ENCODE measurements around the gene HEXB. TPM values are rescaled to one million over a fixed set of nuclear protein-coding genes. Genes with fewer than 3 reads are reported as not detected.
A peak's percentile ranks its signal among the peaks of the same experiment; 100 is the strongest.

HEXB gene
- total and polyA plus RNA-seq, 2 experiments from 2014 or later = 26.8 to 30.1 TPM

DNA sequence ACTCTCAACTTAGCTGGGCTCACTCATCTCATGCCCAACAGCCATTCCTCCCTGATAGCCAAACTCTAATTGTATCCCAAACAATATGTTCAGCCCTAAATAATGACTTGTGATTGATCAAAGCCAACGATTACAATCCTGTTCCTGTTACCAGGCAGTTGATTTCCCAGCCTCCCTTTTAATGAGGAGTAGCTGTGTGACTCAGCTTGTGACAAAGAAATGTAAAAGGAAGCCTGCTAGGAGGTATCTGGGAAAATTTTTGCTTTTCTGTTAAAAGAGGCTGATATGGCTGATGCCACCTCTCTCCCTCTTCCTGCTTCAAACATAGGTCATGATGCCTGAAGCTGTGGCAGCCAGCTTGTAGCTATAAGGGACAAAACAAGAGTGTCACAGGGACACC, 24.9 kb upstream of the HEXB start:
- H3K4me3 ChIP-seq = no peak overlapping the region
- no peaks in the 10 kb centered on the region for H3K4me1 ChIP-seq (ENCODE audit: low read depth)
- TF ChIP-seq CTCF (IDR thresholded peaks at IDR 0.05; ENCODE audit: low read depth, low read length) = no peak
- no peak overlapping the region for H3K27ac ChIP-seq
- H3K9me3 ChIP-seq (ENCODE audit: low read depth) = no peaks in the 10 kb centered on the region
- H3K36me3 ChIP-seq = no peaks in the 10 kb centered on the region
- no peaks in the 10 kb centered on the region for H3K27me3 ChIP-seq
- DNase-seq (ENCODE audit: low read depth in 1 of 2, low spot score in 1 of 2) = no peak

- H3K27me3 ChIP-seq = no peaks in the 10 kb centered on the region
- H3K9me3 ChIP-seq (ENCODE audit: low read depth) = no peaks in the 10 kb centered on the region
- no peak for TF ChIP-seq CTCF (IDR thresholded peaks at IDR 0.05; ENCODE audit: low read depth, low read length)
- no peaks in the 10 kb centered on the region for H3K36me3 ChIP-seq
- H3K4me1 ChIP-seq (ENCODE audit: low read depth) = no peaks in the 10 kb centered on the region
- DNase-seq (ENCODE audit: low read depth in 1 of 2, low spot score in 1 of 2) = no peak
- no peak overlapping the region for H3K27ac ChIP-seq
- no peak overlapping the region for H3K4me3 ChIP-seq
These were observed 24.2 kb upstream of the HEXB start for GRCh38 chr5:74660873-74661272.

- H3K4me3 ChIP-seq = no peak overlapping the region
- H3K9me3 ChIP-seq (ENCODE audit: low read depth) = no peaks in the 10 kb centered on the region
- no peak for TF ChIP-seq CTCF (IDR thresholded peaks at IDR 0.05; ENCODE audit: low read depth, low read length)
These were observed 20.5 kb upstream of the HEXB start for GRCh38 chr5:74664551-74664950.

GRCh38 chr5:74665273-74665672, 19.8 kb upstream of the HEXB start:
- Histone ChIP-seq H3K4me3 (no peak overlapping the region), H3K36me3 (no peaks in the 10 kb centered on the region)
- peak in 1 of 2 donors; percentile 55 for DNase-seq (ENCODE audit: low read depth in 1 of 2, low spot score in 1 of 2)

More at GRCh38 chr5:74664551-74664950, 20.5 kb upstream of the HEXB start:
- no peaks in the 10 kb centered on the region for H3K27me3 ChIP-seq
- H3K4me1 ChIP-seq (ENCODE audit: low read depth) = peaks cover 7% of the 10 kb centered on the region
- no peaks in the 10 kb centered on the region for H3K36me3 ChIP-seq
- H3K27ac ChIP-seq = no peak overlapping the region
- DNase-seq (ENCODE audit: low read depth in 1 of 2, low spot score in 1 of 2) = no peak

DNA sequence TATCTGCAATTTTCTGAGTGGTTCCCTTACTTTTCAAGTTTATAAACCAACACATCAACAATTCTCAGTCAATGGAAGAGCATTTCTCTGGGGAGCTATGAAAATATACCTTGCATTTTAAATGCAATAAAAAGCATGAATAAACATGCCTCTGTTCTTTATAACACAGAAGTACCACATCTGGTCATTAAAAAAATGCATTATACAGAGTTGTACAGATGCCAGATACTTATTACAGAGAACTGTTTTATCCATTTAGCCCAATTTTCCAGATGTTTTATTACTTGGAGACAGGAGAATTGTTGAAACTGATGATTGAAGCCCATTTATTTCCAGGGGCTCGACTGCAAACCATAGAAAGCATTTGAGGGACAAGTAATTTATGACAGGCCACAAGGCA, 19.2 kb upstream of the HEXB start:
- DNase-seq (ENCODE audit: low read depth in 1 of 2, low spot score in 1 of 2) = no peak
- H3K4me1 ChIP-seq (ENCODE audit: low read depth) = peaks cover 7% of the 10 kb centered on the region
- no peaks in the 10 kb centered on the region for H3K9me3 ChIP-seq (ENCODE audit: low read depth)
- TF ChIP-seq CTCF (IDR thresholded peaks at IDR 0.05; ENCODE audit: low read depth, low read length) = no peak
- no peak overlapping the region for H3K4me3 ChIP-seq
- no peaks in the 10 kb centered on the region for H3K27me3 ChIP-seq
- H3K27ac ChIP-seq = no peak overlapping the region
- no peaks in the 10 kb centered on the region for H3K36me3 ChIP-seq

More at GRCh38 chr5:74665273-74665672, 19.8 kb upstream of the HEXB start:
- Histone ChIP-seq H3K27ac (no peak overlapping the region), H3K9me3 (ENCODE audit: low read depth) (no peaks in the 10 kb centered on the region), H3K4me1 (ENCODE audit: low read depth) (peaks cover 7% of the 10 kb centered on the region), H3K27me3 (no peaks in the 10 kb centered on the region)
- no peak for TF ChIP-seq CTCF (IDR thresholded peaks at IDR 0.05; ENCODE audit: low read depth, low read length)

- no peak for TF ChIP-seq CTCF (IDR thresholded peaks at IDR 0.05; ENCODE audit: low read depth, low read length)
- Histone ChIP-seq H3K9me3 (ENCODE audit: low read depth) (no peaks in the 10 kb centered on the region), H3K27me3 (no peaks in the 10 kb centered on the region), H3K4me1 (ENCODE audit: low read depth) (peaks cover 11% of the 10 kb centered on the region), H3K27ac (no peak overlapping the region), H3K36me3 (no peaks in the 10 kb centered on the region), H3K4me3 (no peak overlapping the region)
- peak in 1 of 2 donors; percentile 78 for DNase-seq (ENCODE audit: low read depth in 1 of 2, low spot score in 1 of 2)
These were observed 17.6 kb upstream of the HEXB start for GRCh38 chr5:74667396-74667795.
